Smooth muscle cell of the brain vasculature (primary cell): ENCODE results near the gene VSX1.

Experiments used
- DNase-seq: peaks from one replicate; pipeline ENCODE4 v3.0.0-alpha.2; 2012; ENCODE audit warnings: low read depth, low spot score

VSX1 gene

DNA sequence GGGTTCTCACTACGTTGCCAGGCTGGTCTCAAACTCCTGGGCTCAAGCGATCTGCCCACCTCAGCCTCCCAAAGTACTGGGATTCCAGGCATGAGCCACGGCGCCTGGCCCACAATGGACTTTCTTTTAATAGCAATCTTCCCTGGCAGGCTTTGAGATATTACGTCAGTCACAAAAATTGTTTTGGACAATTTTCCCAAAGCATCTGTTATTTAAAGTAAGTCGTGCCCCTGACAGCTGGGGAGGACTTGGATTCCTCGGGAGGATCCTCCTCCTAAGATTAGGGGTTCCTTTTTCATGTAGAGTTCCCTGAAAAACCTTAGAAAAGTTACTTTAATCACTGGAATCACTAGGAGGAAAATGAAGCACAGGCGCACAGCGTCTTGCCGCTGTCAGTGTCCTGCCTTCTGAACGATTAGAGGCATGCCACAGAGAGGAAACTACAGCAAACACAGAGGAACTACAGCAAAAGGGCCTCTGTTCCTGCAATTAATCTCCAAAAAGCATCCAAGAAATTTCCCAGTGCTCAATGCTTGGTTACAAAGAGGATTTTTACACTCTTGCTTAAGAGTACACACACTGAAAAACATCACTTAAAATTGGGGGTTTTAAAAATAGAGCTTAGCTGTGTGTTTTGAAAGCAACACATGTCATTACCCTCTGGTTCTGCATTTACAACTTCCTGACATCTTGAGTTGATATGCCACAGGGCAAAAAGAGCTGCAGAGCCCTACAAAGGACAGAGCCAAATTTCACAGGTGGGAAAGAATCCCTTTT lies 28.5 kb downstream of the VSX1 start:
- no peak for DNase-seq

DNA sequence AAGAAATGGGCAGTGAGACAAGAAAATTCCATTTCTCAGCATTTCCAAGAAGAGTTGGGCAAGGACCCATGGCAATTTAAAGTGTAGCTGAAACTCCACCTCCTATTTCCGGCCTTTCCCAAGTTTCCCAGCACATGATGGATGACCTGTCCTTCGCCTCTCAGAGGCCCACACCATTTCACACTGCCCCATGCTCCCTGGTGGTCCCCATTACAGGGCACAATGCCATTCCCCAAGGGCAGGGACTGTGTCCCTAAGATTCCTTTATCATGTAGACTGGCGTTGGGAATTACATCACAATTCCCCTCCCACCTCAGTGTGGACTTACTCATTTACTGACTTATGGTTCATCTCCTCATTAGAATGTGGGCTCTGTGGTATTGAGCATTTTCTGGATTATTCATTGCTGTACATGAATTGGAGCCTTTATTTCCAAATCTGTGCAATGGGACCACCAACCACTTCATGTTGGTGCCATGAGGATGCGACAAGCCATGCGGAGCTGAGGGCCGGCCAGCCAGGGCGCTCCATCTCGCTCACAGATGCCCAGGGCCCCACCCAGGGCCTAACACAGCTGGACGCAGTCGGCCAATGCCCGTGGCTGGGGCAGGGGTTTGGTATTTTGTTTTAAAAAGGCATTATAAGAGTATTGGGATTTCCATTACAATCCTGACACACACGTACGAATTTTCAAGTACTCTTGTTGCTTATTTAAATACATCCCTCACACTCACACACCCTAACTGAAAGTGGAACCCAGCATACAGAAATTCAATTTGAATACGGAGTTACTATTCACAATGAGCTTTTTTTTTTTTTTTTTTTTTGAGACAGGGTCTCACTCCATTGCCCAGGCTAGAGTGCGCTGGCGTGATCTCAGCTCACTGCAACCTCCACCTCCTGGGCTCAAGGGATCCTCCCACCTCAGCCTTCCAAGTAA lies 29.4 kb downstream of the VSX1 start:
- DNase-seq = no peak

DNA sequence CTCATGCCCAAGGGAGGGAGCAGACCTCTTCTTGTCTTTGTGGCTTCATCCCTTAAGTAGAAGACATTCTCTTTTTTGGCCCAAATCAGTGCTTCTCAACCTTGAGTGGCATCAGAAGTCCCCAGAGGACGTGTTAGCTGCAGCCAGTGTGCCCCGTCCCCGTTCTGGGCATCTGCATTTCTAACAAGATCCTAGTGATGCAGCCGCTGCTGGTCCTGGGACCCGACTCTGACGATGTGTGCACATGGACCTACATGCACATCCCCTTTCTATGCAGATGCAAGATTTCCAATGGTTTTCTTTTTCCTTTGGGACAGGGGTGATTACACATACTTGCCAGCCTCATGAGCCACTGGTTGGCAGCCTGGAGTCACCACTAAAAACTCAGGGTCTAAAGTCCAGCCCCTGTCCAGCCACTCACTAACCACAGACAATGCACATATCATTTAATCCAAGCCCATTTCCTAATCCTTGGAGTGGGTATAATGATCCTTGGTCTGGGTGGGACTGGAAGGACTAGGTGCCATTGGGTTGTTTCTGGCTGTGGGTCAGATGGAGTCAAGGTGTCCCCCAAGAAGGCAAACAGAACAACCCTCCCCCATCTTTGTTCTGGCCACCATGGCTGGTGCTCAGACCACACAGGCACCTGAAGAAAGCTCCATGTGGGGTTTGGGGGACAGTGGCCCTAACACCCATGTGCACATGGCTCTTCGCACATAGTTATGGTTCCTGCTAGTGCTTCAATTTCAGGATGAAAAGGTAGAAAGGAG lies 30.4 kb downstream of the VSX1 start:
- DNase-seq = no peak

DNA sequence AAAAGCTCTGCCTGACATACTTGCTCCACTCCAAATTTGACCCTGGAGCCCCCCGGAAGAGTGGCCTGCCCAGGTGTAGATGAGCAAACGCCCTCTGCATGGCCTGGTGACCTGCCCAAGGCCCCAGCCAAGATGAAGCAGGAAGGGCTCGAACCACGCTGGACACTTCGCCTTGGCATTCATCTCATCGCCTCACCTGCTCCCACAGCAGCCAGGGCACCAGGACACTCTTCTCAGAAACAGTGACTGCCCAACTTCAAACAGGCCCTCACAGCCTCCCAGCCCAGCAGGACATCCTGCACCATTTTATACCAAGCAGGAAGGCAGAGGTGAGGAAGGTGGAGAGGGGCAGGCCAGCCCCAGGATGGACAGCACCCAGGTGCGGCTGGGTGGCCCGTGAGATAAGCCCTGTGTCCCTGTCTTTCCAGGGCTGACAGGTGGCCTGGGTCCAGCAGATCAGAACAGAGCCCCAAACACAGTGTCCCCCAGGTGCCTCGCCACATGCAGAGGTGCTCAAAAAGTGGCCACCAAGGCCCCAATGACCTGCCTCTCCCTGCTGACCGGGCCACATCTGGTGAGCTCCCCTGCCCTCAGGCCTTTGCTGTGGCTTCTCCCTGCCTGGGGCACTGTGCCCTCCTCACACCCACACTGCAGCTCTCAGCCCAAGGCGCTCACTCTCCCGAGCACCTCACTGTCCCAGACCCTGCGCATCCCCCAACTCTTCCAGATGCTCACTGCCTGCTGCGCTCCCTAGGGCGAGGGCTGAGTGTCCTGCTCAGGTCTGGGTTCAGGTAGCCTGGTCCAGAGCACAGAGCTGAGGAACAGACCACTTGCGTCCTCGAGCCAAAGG lies 31.2 kb downstream of the VSX1 start:
- DNase-seq = no peak

DNA sequence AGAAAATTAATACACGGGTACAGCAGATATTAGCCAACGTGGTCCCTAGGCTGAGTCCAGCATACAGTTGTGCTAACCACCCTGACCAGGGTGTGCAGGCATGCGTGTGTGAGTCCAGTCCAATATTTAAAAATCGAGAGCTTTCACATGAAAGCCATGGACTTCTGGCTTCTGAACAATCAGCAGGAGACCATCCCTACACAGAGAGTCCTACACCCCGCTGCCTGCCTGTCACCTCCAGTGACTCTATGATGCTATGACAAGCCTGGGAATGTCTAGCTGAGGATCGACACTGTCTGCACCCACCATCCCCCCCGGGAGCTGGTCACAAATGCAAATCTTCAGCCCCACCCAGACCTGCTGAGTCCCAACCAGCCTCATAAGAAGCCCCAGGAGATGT lies 31.9 kb downstream of the VSX1 start:
- DNase-seq = no peak

DNA sequence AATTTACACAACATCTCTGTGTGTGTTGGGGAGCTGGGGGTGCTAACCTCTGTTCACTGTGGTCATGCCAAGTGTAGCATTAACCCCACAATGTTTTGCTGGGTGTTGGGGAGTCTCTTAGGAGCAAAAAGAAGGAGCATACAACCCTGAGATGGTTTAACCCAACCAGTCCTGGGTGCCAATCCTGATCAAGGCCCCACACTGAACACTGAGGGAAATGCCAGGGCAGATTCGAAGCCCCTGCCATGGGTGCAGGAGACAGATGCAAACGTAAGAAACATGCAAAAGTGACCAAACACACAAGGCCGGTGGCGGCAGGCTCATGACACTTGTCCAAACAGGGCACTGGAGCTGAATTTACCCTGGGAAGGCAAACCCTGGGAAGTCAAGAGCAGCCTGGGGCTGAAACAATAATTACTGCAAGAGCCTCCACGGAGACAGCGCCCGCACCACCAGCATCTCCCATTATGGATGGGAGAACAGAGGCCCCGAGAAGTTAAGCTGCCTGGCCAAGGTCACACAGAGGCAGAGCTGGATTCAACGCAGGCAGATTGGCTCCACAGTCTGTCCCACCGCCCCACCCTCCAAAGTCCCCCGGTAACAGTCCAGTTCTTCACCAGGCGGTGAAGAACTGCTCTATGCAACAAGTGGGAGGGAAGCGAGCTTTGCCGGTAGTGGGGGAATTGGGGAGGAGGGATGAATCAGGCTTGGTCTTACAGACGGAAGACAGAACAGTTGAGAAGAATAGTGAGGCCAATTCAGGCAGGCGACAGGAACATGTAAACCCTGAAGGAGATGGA lies 32.5 kb downstream of the VSX1 start:
- DNase-seq = no peak

DNA sequence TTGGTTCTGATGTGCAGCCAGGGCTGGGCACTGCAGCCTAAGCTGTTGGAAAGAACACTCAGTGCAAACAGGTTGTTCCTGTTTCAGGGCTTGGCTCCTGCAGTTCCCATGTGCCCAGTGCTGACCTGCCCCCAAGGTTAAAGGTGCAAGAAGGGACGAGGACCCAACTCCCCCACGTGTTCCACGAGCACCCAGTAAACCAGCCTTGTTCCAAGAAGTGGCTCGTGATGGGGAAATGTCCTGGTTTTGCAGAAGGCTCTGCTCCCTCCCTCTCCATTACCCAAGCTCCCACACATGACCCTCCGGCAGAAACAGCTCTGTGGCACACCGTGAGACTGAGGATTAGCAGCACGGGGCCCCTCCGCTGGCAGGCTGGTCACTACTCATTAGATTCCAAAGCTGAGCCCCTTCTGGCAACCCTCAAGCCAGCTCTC lies 33.4 kb downstream of the VSX1 start:
- DNase-seq = no peak

DNA sequence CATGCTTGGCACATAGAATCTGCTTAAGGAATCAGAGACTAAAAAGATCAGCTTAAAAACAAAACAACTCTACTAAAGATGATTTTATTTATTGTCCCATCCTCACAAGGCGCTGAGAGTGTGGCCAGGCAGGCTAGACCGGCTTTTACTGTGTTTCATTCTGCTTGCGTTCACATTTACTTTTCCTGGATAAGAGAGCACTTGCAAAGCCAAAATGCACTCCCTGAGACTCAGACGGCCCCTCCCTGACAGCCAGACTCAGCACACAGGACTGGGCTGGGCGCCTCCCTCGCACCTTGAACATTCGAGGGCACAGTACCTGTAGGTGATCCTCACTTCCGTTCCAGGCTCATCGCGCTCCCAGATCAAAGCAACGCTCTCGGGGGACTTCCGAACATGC lies 34.2 kb downstream of the VSX1 start:
- no peak for DNase-seq

DNA sequence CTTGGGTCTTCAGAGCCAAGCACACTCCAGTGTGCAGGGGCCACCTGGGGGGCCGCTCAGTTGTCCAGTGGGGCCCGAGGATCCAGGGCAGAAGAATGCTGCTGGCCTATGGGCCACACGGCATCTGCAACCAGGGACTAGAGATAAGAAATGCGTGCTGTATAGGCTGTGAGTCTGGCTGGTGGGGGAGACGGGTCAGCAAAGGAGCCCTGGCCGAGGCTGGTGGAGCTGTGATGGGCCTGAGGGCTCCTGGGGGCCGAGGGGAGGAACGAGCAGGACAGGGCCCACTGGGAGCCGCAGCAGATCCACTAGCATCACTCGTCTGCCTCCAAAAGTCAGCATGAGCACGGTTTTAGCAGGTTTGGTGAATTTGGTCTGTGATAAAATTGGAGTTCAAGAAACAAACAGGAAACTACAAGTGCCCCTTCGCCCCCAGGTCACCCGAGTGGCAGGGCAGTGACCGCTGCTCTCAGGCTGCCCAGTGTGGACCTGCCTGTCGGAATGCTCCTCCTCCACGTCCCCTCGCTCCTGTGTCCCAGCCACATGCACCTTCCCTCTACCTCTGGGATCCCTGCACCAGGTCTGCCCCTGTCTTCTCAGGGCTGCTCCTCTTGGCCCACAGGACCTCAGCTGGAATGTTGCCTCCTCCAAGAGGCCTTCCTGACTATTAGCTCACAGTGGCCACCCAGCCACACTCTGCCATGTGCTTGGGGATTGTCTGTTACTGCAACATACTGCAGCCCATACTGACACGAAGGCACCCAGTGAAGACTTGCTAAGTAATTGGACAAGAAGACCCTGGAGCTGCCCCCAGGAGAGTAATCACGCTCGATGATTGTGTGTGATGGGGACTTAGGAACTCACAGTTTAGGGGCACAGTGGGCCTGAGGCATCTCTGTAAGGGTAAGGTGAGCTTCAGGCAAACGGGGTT lies 34.9 kb downstream of the VSX1 start:
- DNase-seq = no peak

DNA sequence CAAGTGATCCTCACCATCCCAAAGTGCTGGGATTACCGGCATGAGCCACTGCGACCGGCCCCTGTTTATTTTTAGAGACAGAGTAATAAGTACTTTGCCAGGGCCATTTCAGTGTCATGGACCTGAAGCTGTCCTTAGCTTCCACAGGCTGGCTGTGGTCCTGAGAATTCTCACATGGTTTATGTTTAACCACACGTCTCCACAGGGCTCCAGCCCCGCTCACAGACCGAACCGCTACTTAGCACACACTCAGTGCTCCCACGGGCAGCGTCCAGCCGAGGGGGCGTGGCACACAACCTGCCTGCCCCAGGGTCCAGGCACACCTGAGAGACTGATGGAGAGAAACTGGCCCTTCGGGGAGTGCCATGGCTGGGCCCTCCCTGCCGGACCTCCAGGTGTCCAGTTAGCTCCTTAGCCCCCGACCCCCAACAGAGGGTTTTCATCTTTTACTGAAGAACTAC lies 35.7 kb downstream of the VSX1 start:
- no peak for DNase-seq

DNA sequence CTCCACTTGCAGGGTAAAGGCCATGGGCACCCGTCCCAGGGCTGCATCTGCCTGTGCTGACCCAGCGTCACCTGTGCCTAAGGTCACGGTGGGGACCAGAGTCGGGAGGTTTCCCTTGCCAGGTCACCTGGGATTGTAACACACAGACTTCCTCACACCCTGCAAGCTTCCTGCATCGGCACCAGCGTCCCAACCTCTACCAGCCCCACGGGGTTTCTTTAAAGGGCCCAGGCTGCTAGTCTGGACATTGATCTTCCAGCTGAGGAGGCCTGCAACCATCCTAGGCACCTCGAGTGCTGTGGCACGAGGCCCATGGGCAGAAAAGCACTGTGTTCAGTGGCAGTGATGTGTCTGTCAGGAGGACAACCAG lies 36.6 kb downstream of the VSX1 start:
- no peak for DNase-seq

DNA sequence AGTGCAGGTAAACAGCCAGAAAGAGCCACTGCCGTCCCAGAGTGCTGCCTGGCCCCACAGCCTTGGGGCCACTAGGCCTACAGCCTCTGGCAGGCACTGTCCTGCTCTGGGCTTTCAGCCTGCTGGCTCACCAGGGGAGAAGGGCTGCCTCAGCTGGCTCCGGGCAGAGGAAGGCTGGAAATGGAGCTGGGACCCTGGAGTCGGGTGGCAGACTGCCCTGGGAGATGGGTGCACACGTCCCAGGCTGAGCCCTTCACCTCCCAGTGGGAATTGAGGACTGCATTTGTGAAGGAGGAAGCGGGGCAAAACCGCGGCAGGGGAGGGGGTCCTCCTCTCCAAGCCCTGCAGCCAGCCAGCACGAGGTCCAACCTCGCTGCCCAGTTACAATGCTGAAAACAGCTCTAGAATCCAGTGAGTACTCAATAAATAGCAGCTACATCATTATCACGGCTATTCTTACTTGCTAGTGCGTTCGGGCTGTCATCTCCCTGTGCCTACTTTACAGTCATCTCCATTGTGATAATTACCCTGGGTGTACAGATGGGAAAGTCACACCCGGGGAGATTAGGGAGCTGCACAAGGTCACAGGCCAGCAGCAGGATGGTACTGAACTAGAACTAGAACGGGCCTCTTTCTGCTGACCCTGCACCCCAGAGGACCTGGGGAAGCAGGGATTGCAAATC lies 37.1 kb downstream of the VSX1 start:
- DNase-seq = no peak

DNA sequence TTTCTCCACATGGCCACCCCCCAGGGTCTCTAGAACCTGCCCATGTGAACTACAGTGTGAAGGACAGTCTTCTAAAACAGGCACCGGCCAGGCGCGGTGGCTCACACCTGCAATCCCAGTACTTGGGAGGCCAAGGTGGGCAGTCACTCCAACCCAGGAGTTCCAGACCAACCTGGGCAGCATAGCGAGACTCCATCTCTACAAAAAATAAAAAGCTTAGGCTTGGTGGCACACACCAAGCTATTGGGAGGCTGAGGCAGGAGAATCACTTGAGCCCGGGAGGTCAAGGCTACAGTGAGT lies 37.7 kb downstream of the VSX1 start:
- DNase-seq = no peak

DNA sequence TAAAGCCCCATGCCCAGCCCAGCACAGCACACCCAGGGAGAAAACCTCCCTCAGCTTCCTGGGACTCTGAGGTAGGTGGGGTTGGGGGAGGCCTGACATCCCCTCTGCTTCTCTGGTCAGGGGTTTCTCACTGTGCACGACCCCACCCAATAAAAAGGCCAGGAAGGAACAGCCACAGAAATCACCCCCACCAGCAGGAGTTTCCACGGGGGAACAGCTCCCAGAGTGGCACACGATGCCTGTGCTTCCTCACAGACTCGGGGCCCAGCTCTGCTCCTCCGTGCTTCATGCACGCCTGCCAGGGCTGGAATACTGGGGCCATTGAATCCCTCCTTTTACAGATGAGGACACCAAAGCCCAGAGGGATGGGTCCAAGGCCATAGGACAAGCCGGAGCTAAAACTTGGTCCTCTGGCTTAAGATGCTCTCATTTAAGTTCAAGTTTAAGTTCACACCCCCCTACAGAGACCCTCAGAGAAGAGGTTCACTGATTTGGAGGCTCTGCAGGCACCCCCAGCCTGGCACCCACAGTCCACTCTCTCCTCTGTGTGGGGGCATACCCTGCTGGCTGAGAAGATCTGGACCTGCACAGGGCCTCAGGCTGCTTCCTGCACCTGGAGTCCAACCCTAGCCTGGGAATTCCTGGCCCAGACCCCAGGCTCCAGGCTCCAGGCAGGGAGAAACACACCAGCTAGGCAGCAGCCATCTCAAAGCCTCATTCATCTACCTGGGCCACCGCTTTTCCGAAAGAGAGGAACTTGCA lies 38.3 kb downstream of the VSX1 start:
- DNase-seq = no peak

DNA sequence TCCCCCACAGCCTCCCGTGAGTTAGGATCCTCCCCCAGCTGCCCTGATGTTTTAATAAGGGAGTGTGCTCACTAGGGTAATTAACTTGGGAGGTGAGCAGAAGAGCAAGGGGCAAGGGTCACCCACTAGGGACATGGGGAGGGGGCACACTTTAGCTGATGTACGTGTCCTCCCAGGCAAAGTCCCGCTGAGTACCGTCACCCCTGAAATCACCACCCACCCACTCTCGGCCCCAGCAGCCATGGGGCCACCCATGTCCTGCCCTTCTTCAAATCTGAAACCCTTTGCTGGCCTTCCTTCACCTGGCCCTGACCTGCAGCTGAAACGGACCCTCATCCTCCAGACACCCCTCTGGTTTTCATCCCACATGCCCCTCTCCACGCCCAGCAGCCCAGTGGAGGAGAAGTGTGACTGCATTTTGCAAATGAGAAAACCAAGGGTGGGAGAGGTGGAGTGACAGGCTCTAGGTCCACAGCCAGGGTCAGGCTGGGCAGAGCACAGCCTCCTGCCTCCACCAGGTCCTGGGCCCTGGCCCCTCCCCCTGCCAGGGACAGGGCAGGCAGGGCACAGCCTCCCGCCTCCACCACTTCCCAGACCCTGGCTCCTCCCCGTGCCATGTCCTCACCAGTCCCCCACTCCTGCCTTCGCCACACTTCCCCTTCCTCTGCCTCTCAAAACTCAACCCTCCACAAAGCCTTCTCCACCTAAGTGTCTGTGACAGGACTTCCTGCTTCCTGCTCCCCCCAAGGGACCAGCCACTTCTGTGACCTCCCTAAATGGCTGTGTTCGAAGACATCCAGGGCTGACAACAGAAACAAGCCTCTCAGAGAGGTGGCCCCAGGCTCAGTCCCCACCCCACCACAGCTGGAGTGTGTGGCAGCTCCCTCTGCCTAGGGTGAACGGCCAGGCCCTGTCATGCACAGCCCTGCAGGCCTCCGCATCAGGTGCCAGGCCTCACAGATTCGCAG lies 39.1 kb downstream of the VSX1 start:
- no peak for DNase-seq

DNA sequence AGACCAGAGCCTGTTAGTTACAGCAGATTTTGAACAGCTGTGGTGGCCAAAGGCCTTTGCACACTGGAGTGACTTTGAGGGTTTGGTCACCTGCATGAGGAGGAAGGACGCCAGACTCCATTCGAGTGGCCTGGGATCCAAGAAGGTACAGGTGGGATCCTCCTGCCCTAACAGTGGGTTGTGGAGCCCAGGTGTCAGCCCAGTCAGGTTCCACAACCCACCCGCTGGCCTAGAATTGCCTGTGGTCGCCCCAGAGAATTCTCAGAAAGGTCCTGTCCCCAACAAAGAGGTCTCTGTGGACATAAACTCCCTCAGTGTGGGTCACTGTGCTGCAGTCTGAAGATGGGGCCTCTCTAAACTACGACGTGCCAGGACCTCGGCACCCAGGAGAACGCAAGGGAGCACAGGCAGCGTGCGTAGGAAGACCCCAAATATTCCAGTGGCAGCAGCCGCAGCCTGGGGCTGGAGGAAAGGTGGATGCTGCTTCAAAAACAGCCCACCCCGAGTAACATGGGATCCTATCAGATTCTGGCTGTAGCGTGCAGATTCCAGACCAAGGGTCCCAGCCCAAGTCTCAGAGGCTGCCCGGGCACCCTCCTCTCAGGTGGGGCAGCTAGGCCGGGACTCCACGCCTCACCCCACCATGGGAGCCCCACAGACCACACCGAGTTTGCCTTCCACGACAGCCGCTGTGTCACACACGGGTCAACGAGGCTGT lies 40.0 kb downstream of the VSX1 start:
- DNase-seq = no peak
